Measurements from ENCODE around the gene DIPK2A. TPM values are rescaled to one million over a fixed set of nuclear protein-coding genes. Genes with fewer than 3 reads are reported as not detected.

Gene DIPK2A
- total RNA-seq, 1 donor = 38.0 TPM

- H4K20me1 ChIP-seq (ENCODE audit: insufficient read depth, low read length) = no peaks in the 10 kb centered on the region
- H3K9me3 ChIP-seq (ENCODE audit: low read depth, low read length) = no peaks in the 10 kb centered on the region
- H3K4me2 ChIP-seq (ENCODE audit: insufficient read depth, low read length) = no peak overlapping the region
- H3K27ac ChIP-seq (ENCODE audit: low read depth, low read length) = no peak overlapping the region
- DNase-seq (ENCODE audit: insufficient read length, low spot score, missing footprints) = no peak
- no peaks in the 10 kb centered on the region for H3K36me3 ChIP-seq (ENCODE audit: insufficient read depth, low read length)
- TF ChIP-seq CTCF (IDR thresholded peaks at IDR 0.05; ENCODE audit: extremely low read depth, low read depth, low read length) = no peak
- H3K79me2 ChIP-seq (ENCODE audit: insufficient read depth, low read length) = no peaks in the 10 kb centered on the region
- H3K4me1 ChIP-seq (ENCODE audit: insufficient read depth, low read length) = peaks cover 7% of the 10 kb centered on the region
- H3K27me3 ChIP-seq (ENCODE audit: insufficient read depth, low read length) = no peaks in the 10 kb centered on the region
- no peak overlapping the region for H3K4me3 ChIP-seq (ENCODE audit: insufficient read depth, low read length)
- no peak overlapping the region for H2AFZ ChIP-seq (ENCODE audit: low read length)
Observed at GRCh38 chr3:144003051-144003450, 31.4 kb downstream of the DIPK2A start.

GRCh38 chr3:144010371-144010770 lies 38.7 kb downstream of the DIPK2A start:
- Histone ChIP-seq H3K27me3 (ENCODE audit: insufficient read depth, low read length) (no peaks in the 10 kb centered on the region), H2AFZ (ENCODE audit: low read length) (no peak overlapping the region), H3K36me3 (ENCODE audit: insufficient read depth, low read length) (no peaks in the 10 kb centered on the region), H3K27ac (ENCODE audit: low read depth, low read length) (no peak overlapping the region), H3K9me3 (ENCODE audit: low read depth, low read length) (no peaks in the 10 kb centered on the region), H4K20me1 (ENCODE audit: insufficient read depth, low read length) (no peaks in the 10 kb centered on the region), H3K4me3 (ENCODE audit: insufficient read depth, low read length) (no peak overlapping the region), H3K4me1 (ENCODE audit: insufficient read depth, low read length) (peaks cover 9% of the 10 kb centered on the region), H3K79me2 (ENCODE audit: insufficient read depth, low read length) (no peaks in the 10 kb centered on the region), H3K4me2 (ENCODE audit: insufficient read depth, low read length) (no peak overlapping the region)
- no peak for DNase-seq (ENCODE audit: insufficient read length, low spot score, missing footprints)
- TF ChIP-seq CTCF (IDR thresholded peaks at IDR 0.05; ENCODE audit: extremely low read depth, low read depth, low read length) = no peak

DNA sequence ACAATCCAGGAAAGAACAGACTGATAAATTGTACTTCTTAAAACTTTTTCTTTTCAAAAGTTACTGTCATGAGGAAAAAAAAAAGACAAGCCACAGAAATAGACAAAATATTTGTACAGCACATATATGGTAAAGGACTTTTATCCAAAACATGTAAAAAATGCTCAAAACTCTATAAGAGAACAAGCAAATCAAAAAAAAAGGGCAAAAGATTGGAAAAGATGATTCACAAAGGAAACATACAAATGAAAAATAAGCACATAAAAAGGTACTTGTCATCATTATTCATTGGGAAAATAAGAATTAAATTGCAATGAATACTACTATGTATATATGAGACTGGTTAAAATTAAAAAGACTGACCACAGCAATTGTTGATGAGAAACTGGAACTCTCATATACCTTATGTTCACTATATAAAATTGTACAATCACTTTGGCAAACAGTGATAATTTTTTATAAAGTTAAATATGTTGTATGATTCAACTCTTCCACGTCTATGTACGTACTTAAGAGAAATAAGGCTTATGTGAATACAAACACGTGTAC lies 39.7 kb downstream of the DIPK2A start:
- Histone ChIP-seq H3K79me2 (ENCODE audit: insufficient read depth, low read length) (no peaks in the 10 kb centered on the region), H3K27ac (ENCODE audit: low read depth, low read length) (no peak overlapping the region), H3K4me2 (ENCODE audit: insufficient read depth, low read length) (peak overlapping the region; percentile 14), H4K20me1 (ENCODE audit: insufficient read depth, low read length) (no peaks in the 10 kb centered on the region), H3K4me1 (ENCODE audit: insufficient read depth, low read length) (peaks cover 9% of the 10 kb centered on the region), H2AFZ (ENCODE audit: low read length) (no peak overlapping the region), H3K27me3 (ENCODE audit: insufficient read depth, low read length) (no peaks in the 10 kb centered on the region), H3K36me3 (ENCODE audit: insufficient read depth, low read length) (no peaks in the 10 kb centered on the region), H3K4me3 (ENCODE audit: insufficient read depth, low read length) (no peak overlapping the region), H3K9me3 (ENCODE audit: low read depth, low read length) (no peaks in the 10 kb centered on the region)
- no peak for DNase-seq (ENCODE audit: insufficient read length, low spot score, missing footprints)
- TF ChIP-seq CTCF (IDR thresholded peaks at IDR 0.05; ENCODE audit: extremely low read depth, low read depth, low read length) = no peak

DNA sequence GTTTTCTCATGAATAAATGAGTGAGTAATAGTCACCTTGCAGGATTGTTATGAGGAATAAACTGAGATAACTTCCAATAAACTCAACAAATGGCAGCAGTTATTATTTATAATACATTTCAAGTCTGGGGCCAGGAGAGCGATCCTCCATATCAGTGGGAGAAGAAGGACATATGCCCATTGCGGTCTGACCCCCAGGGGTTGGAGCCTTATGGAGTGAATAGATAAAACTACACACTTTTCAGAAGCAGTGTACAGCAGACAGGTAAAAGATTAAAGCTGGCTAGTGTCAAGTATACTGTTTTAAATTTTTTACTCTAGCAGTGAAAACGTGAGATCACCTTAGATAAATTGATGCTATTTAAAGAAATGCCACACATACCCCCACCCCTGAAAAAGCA lies 43.5 kb downstream of the DIPK2A start:
- H2AFZ ChIP-seq (ENCODE audit: low read length) = no peak overlapping the region
- H3K9me3 ChIP-seq (ENCODE audit: low read depth, low read length) = no peaks in the 10 kb centered on the region
- no peak overlapping the region for H3K4me2 ChIP-seq (ENCODE audit: insufficient read depth, low read length)
- peaks cover 18% of the 10 kb centered on the region for H3K4me1 ChIP-seq (ENCODE audit: insufficient read depth, low read length)
- H3K27ac ChIP-seq (ENCODE audit: low read depth, low read length) = no peak overlapping the region
- no peak overlapping the region for H3K4me3 ChIP-seq (ENCODE audit: insufficient read depth, low read length)
- DNase-seq (ENCODE audit: insufficient read length, low spot score, missing footprints) = no peak
- no peaks in the 10 kb centered on the region for H3K79me2 ChIP-seq (ENCODE audit: insufficient read depth, low read length)
- no peaks in the 10 kb centered on the region for H4K20me1 ChIP-seq (ENCODE audit: insufficient read depth, low read length)
- H3K36me3 ChIP-seq (ENCODE audit: insufficient read depth, low read length) = no peaks in the 10 kb centered on the region
- H3K27me3 ChIP-seq (ENCODE audit: insufficient read depth, low read length) = no peaks in the 10 kb centered on the region
- no peak for TF ChIP-seq CTCF (IDR thresholded peaks at IDR 0.05; ENCODE audit: extremely low read depth, low read depth, low read length)

All from osteoblast (primary cell).